Fibroblast of skin of back (primary cell): ENCODE results near the gene OPTN. TPM values are rescaled to one million over a fixed set of nuclear protein-coding genes. Genes with fewer than 3 reads are reported as not detected.
"Not testable (repeated sequence)": the region's sequence is repeated elsewhere in the genome, so short reads cannot be mapped to it uniquely, and the experiment has no call there.

Experiments
- DNase-seq: peaks from one replicate; pipeline ENCODE4 v3.0.0-alpha.2; 2013
- polyA plus RNA-seq, 2 experiments: library from polyadenylated mRNA; unstranded; fragments of 120-200 nt; gene quantifications; one replicate each; pipeline ENCODE4 v1.2.1, GENCODE V29; 2013; ENCODE audit not compliant: insufficient read length in 2 of 2

OPTN gene
- 107 TPM for polyA plus RNA-seq (2013, experiment 1 of 2; ENCODE audit: insufficient read length)
- polyA plus RNA-seq (2013, experiment 2 of 2; ENCODE audit: insufficient read length) = 144 TPM

DNA sequence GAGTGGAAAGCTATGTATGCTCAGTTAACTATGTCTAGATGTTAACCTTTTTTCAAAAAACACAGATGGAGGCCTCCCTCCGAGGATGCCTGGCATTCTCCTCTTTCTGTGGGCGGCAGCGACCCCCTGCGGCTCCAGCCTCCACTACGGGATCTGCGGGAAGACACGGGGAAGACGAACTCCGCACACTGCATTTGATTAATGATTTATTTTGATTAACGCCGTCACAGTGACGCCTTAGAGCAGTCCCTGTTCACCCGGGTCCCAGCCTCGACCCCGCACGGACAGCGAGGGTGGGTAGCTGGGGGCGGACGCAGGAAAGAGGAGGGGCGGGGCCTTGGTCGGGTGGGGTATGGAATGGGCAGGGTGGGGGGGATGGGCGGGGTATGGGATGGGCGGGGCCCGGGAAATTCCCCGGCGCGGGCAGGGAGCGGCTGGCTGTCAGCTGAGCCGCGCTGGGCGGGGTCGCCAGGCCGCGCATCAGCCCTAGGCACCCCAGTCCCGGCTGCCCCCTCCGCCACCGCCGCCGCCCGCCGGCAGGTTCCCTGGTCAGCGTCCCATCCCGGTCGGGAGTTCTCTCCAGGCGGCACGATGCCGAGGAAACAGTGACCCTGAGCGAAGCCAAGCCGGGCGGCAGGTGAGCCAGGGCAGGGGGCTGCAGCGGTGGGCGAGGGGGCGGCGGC lies at the start of gene OPTN:
TSS of gene OPTN (plus strand) at position 498 of the 683 bp plus-strand sequence. CDS start 8,960 bp downstream, outside the sequence.
- peak; percentile 83 for DNase-seq

DNA sequence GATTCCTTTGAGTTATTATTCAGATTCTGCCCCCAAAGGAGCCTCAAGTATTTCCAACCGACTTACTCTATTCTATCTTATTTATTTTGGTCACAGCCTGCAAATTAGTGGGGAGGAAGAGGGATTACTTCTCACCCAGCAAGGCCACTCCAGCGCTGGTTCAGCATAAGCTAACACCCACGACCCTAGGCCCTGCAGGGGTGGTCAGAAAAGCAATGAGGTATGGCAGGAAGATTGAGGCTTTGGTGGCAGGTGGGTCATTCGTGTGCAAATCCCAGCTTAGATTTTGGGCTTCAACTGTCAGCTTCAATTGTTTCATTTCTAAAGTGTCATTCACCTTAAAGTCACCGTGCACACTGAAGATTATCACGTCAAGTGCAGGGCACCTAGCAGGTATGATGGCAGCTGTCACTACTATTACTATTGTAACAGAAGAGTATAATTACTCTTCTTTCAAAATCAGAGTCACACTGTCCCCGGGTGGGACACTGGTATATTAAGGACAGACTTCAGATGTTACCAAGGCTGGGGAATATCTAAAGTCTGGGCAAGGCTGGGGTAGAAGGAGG lies 48.8 kb upstream of the OPTN start:
- DNase-seq = no peak

DNA sequence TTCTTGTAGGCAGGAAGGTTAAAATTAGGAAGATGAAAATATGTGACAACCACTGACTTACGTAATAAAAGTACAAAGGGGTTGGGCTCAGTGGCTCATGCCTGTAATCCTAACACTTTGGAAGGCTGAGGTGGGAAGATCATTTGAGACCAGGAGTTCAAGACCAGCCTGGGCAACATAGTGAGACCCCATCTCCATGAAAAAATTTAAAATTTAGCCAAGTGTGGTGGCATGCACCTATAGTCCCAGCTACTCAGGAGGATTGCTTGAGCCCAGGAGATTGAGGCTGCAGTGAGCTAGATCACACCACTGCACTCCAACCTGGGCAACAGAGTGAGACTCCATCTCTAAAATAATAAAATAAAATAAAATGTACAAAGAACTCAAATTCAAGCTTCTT lies 46.8 kb upstream of the OPTN start:
- DNase-seq = not testable (repeated sequence)

DNA sequence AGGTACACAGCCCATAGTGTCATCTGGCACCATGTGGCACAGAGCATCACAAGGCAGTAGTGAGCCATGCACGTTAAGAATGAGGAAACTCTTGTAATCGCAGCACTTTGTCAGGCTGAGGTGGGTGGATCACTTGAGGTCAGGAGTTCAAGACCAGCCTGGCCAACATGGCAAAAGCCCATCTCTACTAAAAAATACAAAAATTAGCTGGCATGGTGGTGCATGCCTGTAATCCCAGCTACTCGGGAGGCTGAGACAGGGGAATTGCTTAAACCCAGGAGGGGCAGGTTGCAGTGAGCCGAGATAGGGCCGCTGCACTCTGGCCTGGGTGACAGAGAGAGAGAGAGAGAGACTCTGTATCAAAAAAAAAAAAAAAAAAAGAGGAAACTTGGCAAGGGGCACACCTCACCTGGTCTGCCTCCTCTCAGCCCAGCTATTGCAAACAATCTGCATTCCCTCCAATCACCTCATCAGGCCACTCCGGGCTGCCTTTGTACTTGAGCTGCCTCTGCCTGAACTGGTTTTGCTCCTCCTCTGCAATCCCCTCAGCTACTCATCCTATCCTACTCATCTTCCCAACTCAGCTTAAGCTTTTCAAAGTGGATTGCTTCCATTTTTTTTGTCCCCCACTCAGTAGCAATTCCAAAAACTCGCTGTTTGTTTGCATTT lies 46.0 kb upstream of the OPTN start:
- no peak for DNase-seq

DNA sequence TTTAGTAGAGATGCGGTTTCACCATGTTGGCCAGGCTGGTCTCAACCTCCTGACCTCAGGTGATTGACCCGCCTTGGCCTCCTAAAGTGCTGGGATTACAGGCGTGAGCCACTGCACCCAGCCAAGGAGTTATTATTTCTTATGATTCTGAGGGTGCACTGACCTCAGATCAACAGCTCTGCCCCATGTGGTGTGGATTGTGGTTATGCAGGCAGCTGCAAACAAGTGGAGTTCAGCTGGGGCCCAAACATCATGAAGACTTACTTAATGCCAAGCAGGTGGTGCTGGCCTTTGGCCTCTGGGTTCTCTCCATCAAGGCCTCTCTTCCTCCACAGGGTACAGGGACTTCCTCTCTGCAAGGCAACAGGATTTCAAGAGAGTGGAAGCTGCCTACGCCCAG lies 45.1 kb upstream of the OPTN start:
- no peak for DNase-seq

DNA sequence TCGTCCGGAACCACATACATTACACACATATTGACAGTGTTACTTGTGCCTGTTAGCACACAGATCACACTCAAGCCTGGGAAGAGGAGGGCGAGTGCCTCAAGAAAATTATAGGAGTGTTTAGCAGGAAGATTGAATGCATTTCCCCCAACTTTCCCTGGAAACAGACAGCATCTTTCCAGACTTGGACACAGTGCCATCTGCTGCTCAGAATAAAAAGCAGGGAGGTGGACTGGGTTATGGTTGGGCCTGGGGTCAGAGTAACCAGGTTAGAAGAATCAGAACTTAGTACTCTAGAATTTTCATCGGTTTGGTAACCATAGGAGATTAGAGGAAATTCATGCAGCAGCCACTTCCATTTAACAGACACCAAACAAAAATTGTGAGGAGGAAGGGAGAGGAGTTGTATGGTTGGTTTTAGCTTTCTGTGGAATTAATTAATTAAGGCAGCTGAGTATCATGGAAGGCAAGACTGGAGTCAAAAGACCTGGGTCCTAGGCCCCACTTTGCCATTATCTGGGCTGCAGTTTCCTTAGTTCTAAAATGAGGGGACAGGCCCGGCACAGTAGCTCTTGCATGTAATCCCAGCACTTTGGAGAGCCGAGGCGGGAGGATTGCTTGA lies 43.4 kb upstream of the OPTN start:
- DNase-seq = peak; percentile 19

DNA sequence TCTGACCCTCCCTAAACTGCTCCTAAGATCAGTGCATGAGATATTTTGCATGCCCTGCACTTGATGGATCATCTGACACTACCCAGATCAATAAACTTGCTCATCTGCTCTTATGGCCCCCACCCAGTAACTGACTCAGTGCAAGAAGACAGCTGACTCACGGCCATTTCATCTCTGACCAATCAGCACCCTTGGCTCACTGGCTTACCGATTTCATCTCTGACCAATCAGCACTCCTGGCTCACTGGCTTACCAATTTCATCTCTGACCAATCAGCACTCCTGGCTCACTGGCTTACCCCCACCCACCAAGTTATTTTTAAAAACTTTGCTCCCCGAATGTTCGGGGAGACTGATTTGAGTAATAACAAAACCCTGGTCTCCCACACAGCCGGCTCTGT lies 37.2 kb upstream of the OPTN start:
- DNase-seq = no peak

DNA sequence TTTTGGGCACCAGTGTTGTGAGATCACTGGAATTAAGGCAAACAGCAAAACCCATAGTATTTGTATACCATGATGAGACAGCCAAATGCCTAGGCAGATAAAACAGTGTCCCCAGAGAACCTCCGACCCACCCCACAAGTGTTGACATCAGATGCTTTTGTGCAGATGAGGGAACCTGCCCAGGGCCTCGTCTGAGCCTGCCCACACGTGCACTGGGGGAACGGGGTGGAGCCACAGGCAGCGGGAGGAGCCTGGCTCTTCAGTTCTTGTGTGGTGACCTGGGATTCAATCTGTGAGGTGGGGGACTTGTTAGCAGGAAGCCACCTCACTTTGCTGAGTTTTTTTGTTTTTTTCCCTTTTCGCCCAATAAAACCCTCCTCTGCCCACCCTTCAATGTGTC lies 33.4 kb upstream of the OPTN start:
- no peak for DNase-seq

DNA sequence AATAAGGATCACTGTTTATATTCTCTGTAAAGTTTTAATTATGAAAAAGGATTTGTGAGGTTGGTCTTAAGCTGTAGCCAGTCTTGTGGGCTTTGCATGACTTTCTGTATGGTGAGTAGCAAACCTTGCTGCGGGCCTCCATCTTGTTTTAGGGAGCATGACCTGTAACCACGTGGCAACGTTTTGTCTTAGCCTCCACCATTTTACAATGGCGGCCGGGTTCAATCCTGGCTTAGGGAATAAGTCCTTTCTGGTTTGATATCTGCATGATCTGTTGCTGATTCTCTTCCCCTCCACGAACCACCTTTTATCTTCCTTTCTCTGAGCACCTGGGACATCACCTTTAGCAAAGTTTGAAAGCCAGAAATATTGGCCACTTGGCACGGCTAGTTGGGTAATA lies 32.5 kb upstream of the OPTN start:
- DNase-seq = no peak

DNA sequence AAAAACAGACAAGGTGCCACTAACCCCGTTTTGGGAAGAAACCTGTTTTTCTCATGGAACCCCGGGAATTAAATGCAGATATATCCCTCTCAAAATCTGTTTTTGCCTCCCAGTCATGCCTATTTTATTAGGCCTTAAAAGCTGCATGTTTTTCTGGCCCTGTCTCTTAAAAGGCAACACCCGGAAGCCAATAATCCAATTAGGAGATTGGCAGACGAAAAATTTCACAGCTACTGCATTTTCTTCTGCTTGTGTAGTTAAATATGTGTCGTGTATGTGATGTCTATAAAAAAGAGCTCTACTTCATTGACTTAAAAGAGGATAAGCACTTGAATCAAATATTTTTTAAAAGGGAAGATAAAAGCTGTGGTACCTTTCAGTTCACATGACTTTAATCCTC lies 31.9 kb upstream of the OPTN start:
- DNase-seq = no peak

DNA sequence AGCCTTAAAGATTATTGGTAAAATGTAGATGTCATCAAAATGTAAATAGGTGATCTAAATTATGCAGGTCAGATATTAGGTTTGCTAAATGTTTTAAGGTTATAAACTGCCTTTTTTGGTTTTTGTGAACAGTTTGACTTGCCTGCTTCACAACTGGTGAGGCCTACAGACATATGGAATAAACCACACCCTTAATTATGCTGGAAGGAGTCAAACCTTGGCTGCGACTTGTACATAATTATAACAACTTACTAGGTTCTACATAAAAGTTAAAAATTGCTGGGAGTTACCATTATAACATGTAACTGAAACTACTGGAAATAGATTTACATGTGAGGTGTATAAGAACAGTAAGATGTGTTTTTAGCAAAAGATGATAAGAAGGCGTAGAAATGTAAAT lies 31.5 kb upstream of the OPTN start:
- no peak for DNase-seq

DNA sequence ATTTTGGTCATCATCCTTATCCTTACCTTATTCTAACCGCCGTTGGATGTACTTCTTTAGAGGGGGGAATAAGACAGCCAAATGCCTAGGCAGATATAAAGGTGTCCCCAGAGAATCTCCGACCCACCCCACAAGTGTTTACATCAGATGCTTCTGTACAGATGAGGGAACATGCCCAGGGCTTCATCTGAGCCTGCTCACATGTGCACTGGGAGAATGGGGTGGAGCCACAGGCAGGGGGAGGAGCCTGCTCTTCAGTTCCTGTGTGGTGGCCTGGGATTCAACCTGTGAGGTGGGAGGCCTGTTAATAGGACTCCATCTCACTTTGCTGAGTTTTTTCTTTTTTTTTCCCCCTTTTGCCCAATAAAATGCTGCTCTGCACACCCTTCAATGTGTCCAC lies 27.6 kb upstream of the OPTN start:
- no peak for DNase-seq

DNA sequence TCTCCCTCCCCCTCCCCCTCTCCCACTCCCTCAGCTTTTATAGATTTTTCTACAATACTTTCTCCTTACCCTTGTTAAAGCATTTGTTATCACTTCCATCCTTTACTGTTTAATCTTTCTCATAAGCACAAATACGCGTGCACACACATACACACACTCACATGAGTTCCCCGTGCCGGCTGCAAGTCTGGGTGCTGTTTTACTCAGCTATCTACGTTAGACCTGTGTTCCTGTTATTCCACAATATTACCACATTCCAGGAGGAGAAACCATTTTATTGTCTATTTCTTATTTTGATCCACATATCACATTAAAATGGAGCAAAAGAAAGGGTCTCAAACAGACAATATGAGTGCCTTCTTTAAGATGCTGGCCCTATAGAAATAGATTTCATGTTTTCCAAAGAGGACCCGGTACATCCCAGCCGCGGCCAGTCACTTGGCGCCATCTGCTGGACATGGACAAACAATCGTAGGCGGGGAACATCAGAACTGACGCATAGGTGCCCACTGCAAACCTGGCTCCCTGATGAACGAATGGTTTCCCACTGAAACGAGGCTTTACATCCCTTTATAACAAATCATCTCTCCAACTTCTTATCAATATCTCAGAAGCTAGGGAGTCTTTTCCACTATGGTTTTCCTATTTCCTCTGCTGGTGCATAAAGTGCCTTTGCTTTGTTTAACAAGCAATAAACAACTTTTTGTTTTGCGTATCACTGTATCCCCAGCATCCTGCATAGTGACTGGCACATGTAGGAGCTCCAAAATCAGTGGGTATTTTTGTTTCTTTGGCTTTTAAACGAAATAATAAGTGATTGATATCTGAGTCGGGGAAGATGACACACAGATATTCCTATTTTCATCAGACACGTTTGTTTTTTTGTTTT lies 25.2 kb upstream of the OPTN start:
- peak; percentile 64 for DNase-seq

DNA sequence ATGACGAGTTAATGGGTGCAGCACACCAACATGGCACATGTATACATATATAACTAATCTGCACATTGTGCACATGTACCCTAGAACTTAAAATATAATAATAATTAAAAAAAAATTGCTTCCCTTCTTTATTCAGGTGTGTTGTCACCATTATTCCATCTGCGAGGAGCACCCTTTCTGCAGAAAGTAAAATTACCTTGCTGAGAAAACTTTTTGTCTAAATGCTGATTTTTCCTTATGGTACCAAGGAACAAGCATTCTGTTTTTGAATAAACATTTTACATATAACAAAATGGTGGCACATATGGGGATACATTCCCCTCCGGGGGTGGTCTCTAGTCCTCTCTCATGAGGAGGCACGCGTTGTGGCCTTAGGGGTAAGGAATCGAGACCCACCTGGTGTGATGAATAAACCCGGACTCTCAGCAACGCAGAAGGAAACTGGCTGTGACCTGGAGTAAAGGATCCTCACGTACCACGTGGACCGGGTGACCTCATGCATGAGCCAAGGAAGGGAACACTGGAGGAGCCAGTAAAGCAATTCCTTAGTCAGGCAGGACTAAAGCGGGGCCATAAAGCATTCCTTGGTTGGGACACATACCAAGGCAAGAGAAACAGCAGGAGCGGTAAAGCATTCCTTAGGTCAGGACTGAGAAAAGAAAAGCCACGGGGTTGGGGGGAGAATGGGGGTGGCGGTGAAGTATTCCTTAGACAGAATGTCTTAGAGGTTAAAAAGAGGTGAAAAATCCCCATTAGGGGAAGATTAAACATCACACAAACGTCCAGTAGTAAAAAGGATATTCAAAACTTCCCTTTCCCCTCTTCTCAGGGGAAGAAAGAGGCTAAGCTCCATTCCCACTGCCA lies 20.8 kb upstream of the OPTN start:
- DNase-seq = peak; percentile 24

DNA sequence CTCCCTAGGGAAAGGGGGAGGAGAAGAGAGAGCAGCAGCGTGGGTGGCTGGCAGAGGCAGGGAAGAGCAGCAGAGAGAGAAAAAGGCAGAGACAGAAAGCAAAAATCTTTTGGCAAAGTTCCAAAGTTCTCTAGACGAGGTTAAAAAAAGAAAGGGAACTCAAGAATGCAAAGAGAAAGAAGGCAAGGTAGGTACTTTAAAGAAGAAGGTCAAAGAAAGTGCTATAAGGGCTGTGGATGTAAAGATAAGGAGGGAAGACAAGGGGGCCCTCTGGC lies 20.2 kb upstream of the OPTN start:
- no peak for DNase-seq

DNA sequence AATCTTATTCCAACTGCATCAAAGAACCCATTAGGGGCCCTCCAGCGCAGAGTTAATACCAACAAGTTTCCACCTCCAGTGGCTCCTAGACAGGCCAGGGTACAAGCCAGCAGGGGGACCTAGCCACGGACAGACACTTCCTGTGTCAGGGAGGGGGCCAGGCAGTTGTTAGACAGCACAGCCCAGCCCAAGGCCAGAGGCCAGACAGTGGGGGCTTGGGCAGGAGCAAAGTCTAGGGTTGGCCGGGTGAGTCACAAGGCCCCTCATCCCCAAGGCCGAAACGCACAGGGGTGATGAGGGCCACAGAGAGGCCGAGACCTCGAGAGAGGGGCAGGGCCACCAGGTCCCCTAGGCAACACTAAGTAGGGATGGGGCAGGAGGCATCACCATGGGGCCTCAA lies 19.3 kb upstream of the OPTN start:
- no peak for DNase-seq

DNA sequence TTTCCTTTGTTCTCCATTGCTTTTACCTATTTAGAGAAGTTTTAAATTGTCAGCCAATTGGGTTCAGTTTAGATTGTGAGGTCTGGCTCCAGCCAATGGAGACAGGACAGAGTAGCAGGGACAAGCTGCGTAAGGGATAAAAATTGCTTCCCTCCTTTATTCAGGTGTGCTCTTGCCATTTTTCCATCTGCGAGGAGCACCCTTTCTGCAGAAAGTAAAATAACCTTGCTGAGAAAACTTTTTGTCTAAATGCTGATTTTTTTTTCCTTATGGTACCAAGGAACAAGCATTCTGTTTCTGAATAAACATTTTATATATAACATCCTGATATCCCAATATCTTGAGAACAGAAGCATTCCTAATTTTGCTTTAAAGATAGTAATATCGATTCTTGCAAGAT lies 16.3 kb upstream of the OPTN start:
- not testable (repeated sequence) for DNase-seq

DNA sequence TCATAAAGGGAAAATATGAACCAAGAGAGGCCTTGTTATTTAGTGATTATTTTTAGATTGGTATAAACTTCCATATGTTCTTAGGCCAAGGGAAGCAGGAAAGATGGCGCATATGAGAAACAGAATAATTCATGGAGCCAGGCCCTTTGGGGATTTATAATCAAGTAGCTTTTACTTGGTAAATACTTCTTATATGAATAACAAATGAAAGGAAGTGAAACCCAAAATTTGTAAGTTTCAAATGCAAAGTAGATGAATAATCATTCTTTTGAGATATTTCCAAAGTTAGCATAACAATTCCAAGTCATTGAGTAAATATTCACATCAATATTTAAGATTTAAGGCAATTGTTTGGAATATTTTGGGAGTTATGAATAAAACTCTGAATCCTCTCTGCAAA lies 13.9 kb upstream of the OPTN start:
- peak; percentile 85 for DNase-seq

DNA sequence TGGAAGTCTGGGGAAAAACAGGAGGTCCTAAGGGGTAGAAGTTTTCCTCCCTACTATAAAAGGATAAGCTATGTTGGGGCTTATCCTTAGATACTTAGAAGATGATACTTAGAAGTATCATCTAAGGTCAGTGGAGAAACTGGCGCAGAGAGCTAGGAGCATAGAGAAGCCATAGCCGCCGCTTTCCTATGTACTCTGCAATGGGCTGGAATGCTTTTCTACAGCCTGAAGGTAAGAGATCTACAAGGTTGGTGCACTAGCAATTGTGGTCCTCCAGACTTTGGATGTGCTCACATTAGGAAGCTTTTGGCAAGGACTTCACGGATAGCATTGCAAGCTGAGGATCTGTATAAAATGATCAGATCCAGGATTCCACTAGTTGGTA lies 12.4 kb upstream of the OPTN start:
- no peak for DNase-seq

DNA sequence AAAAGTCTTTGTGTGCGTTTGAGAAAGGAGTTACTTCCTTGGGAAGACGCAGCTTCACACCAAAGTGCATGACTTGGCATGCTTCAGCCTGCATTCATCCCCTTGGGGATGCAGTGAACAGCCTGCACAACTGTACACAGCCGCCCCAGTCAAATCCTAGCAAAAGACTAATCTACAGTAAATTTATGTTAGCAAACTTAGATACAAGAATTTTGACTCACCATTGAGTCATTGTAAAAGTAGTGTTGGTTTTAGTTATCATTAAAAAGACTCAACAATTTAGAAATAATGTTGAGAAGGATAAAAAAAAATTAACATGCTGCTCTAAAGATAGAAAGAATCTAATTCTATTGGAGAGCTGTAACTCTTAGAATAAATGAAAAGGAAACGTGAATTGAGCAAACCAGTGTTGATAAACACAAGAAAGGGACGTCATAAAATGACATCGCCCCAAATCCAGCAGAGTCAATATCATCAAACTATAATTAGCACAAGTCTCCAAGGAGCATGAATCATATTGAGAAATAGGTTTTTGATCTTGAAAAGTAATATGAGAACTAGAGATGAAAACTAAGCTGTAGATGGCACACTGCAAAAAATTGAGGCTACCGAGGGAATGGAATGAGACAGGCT lies 11.9 kb upstream of the OPTN start:
- peak; percentile 91 for DNase-seq

DNA sequence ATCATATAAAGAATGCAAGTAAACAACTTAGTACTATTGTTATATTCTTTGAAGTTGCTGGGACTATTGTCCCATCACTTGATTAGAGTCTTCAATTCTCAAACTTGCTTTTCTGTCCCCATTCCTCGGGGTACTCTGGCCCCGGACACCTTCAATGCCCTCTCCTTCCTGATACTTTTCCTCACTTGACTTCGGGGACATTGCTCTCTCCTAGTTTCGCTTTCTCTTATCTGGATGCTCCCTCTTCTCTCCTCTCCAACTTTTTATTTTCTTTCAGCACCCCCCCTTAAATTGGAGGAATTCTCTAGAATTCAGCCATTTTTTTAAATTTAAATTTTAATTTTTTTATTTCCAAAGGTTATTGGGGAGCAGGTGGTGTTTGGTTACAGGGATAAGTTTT lies 10.6 kb upstream of the OPTN start:
- no peak for DNase-seq
